SHP77 treated with DMSO at 0.1 percent for 48 hours (cell line): ENCODE data around the gene UBE2E1.
"Not testable (repeated sequence)": the region's sequence is repeated elsewhere in the genome, so short reads cannot be mapped to it uniquely, and the experiment has no call there.

ENCODE experiments used
- DNase-seq: peaks from one replicate; lab custom pipeline; 2025; lab: John Stamatoyannopoulos, UW

UBE2E1 gene

GRCh38 chr3:23849462-23849861 is 43.7 kb downstream of the UBE2E1 start:
- DNase-seq: not testable (repeated sequence)

DNA sequence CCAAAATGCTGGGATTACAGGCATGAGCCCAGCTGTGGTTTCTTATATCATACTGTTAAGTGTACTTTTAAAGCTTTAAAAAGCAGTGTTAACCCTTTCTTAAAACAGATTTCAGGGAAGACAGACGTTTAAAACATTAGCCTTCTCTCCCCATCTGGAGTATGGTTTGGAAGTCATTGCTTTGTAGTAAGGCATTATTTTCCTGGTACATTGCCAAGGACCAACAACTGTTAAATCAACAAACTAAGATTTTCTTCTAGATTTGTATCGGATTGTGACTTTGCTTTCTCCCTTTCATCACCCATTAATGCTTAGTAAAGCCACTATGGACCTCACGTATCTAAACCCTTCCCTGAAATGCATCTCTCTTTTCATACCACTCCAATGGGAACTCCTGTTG is 50.5 kb downstream of the UBE2E1 start:
- no peak for DNase-seq

- DNase-seq: no peak
Observed at GRCh38 chr3:23859012-23859743, 53.4 kb downstream of the UBE2E1 start.

GRCh38 chr3:23859839-23860382 is 54.2 kb downstream of the UBE2E1 start:
- DNase-seq: no peak

GRCh38 chr3:23861689-23862088 is 55.9 kb downstream of the UBE2E1 start:
- DNase-seq: no peak

- no peak for DNase-seq
Observed at GRCh38 chr3:23863060-23863459, 57.3 kb downstream of the UBE2E1 start.

DNA sequence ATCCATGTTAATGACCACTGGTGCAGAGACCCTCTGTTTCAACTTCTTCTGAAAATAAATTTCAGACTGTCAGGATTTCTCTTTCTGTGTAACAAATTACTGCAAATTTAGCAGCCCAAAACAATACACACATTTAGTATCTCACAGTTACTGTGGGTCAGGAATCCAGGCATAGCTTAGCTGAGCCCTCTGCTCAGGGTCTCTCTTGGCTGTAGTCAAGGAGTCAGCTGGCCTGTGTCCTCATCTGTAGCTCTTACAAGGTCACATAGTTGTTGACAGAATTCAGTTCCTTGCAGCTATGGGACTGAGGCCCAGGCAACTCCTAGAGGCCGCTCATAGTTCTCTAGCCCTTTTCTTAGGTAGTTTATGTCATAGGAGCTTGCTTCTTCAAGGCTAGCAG is 59.2 kb downstream of the UBE2E1 start:
- DNase-seq: no peak

GRCh38 chr3:23865595-23866396 is 60.0 kb downstream of the UBE2E1 start:
- no peak for DNase-seq

- no peak for DNase-seq
Observed at GRCh38 chr3:23867400-23867799, 61.6 kb downstream of the UBE2E1 start.

GRCh38 chr3:23867838-23868237 is 62.1 kb downstream of the UBE2E1 start:
- DNase-seq: no peak

- no peak for DNase-seq
Observed at GRCh38 chr3:23869977-23870662, 64.4 kb downstream of the UBE2E1 start.

GRCh38 chr3:23870663-23871043 is 64.9 kb downstream of the UBE2E1 start:
- DNase-seq: not testable (repeated sequence)

DNA sequence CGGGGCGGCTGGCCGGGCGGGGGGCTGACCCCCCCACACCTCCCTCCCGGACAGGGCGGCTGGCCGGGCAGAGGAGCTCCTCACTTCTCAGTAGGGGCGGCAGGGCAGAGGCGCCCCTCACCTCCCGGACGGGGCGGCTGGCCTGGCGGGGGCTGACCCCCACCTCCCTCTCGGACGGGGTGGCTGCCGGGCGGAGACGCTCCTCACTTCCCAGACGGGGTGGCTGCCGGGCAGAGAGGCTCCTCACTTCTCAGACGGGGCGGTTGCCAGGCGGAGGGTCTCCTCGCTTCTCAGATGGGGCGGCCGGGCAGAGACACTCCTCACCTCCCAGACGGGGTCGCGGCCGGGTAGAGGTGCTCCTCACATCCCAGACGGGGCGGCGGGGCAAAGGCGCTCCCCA is 65.6 kb downstream of the UBE2E1 start:
- not testable (repeated sequence) for DNase-seq

GRCh38 chr3:23872330-23872729 is 66.6 kb downstream of the UBE2E1 start:
- DNase-seq: no peak

DNA sequence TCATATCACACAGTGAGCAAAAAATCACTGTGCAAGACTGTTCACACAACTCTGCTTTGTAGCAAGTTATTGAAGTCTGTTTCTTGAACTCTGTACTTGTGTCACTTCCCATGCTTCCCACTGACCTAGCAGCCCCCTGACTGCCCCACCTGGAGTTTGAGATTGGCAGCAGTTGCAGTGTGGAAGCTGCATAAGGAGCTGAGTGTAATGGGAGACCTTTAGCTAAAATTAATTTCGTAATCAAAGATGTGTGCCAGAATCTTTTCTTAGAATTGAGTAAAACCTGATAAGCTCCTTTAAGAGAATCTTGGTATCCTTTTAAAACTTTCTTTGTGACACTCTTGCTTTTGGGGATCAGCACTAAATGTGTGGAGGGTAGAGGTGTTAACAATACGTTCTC is 68.2 kb downstream of the UBE2E1 start:
- DNase-seq: no peak

- DNase-seq: no peak
Observed at GRCh38 chr3:23874359-23875112, 68.8 kb downstream of the UBE2E1 start.

DNA sequence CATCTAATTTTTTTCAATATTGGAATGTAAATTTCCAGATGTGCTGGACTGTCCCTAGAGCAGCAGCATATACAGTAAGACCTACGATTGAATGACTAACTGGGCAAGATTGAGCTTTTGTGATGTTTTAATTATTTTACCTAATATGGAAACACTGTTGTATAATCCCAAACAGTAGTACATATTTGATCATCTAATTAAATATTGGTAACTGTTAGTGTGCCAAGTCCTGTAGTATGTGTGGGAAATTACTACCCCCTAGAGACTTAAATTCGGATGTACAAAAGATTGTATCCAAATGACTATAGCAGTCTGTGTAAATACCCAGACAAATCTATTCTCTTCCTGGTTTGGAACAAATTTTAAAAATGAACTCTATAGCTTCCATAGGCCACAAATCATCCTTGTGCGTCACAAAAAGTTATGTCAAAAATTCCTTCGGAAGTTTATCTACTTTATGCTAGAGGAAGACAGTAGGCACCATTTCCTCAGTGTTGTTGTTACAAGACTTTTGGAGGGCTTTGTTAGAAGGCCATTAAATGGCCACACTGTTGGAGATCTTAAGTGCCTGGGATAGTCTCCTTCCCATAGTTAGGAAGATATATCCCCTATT is 69.5 kb downstream of the UBE2E1 start:
- no peak for DNase-seq

DNA sequence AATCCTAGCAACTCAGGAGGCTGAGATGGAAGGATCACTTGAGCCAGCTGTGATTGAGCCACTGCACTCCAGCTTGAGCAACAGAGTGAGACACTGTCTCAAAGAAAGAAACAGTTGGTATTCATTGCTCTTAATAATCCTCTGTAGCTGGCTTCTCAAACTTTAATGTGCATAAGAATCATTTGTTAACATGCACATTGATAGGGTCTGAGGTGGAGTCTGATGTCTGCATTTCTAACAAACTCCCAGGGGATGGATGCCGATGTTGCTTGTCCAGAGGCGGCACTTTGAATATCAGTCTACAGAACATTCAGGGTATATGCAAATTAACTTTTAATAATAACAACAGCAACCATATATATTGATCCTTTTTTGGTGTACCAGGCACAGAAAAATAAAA is 71.2 kb downstream of the UBE2E1 start:
- DNase-seq: no peak

DNA sequence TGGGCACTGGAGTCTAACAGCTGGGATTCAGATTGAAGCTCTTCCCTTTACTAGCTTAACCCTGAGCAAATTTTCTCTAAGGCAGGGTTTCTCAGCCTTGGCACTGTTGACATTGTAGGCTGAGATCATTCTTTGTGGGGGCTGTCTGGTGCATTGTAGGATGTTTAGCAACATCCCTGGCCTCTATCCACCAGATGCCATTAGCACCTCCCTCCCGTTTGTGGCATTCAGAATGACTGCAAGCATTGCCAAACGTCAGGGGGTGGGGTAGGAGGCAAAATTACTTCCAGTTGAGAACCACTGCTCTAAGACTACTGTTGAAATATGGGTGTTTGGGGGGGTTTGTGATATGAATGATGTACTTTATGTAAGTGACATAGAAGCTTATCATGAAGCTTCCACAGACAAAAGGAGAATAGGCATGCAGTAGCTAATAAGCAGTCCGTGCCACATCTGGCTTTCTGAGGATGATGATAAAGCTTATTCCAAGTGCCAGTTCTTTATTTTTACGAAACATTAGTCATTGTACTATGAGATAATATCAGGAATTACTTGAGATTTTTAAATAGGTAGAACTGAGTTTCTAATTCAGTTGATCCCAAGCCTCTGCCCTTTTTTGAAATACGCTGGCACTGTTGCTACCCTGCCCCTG is 71.7 kb downstream of the UBE2E1 start:
- DNase-seq: no peak

- DNase-seq: no peak
Observed at GRCh38 chr3:23879485-23879884, 73.7 kb downstream of the UBE2E1 start.
